HepG2 (cell line): ENCODE measurements around the gene C16orf87. TPM values are rescaled to one million over a fixed set of nuclear protein-coding genes. Genes with fewer than 3 reads are reported as not detected.

Source experiments
- BATF2 ChIP-seq: sonication (generic); formaldehyde crosslinking; IDR thresholded peaks from 2 replicates; pipeline ENCODE4 v1.8.0; 2022; ENCODE audit warnings: mild to moderate bottlenecking, missing genetic modification reagents, moderate library complexity
- CEBPZ ChIP-seq: IDR thresholded peaks from 2 replicates; pipeline ENCODE4 v1.6.1; 2012; ENCODE audit warnings: low read length, improper control_type of control experiment
- CREM ChIP-seq, 2 experiments: sonication (generic) in 1 of 2; formaldehyde crosslinking in 1 of 2; IDR thresholded peaks; 2 replicates each; pipeline versions ENCODE4 v1.4.0 to v1.6.1; 2016 to 2020; ENCODE audit warnings: antibody characterized with exemption in 1 of 2, mild to moderate bottlenecking in 1 of 2, missing genetic modification reagents in 1 of 2
- GPBP1L1 ChIP-seq: sonication (generic); formaldehyde crosslinking; IDR thresholded peaks from 2 replicates; pipeline ENCODE4 v1.5.0; 2020; ENCODE audit warnings: mild to moderate bottlenecking, missing genetic modification reagents
- HNF1B ChIP-seq: sonication (generic); formaldehyde crosslinking; IDR thresholded peaks from 2 replicates; pipeline ENCODE4 v1.5.1; 2020; ENCODE audit warnings: mild to moderate bottlenecking, moderate library complexity, missing genetic modification reagents
- HNF4A ChIP-seq: sonication (generic); formaldehyde crosslinking; IDR thresholded peaks from 2 replicates; pipeline ENCODE4 v1.4.0; 2020; ENCODE audit warnings: missing genetic modification reagents
- ISL2 ChIP-seq: sonication (generic); formaldehyde crosslinking; IDR thresholded peaks from 2 replicates; pipeline ENCODE4 v1.5.0; 2020; ENCODE audit warnings: missing genetic modification reagents
- LRRFIP1 ChIP-seq: sonication (generic); formaldehyde crosslinking; conservative IDR thresholded peaks from 2 replicates; pipeline ENCODE4 v1.4.0; 2020; ENCODE audit warnings: missing genetic modification reagents
- MED1 ChIP-seq: sonication (generic); formaldehyde crosslinking; IDR thresholded peaks from 2 replicates; pipeline ENCODE4 v1.4.0; 2020; ENCODE audit warnings: missing genetic modification reagents
- NCOA2 ChIP-seq: sonication (generic); formaldehyde crosslinking; IDR thresholded peaks from 2 replicates; pipeline ENCODE4 v1.8.0; 2022; ENCODE audit warnings: inconsistent platforms
- NFATC3 ChIP-seq: sonication (generic); formaldehyde crosslinking; IDR thresholded peaks from 2 replicates; pipeline ENCODE4 v1.5.1; 2020; ENCODE audit warnings: mild to moderate bottlenecking, missing genetic modification reagents
- NR2C2 ChIP-seq: sonication (generic); formaldehyde crosslinking; IDR thresholded peaks from 2 replicates; pipeline ENCODE4 v1.4.0; 2020; ENCODE audit warnings: missing genetic modification reagents, mild to moderate bottlenecking, moderate library complexity, borderline replicate concordance
- PAF1 ChIP-seq: IDR thresholded peaks from 2 replicates; pipeline ENCODE4 v1.6.1; 2016; ENCODE audit warnings: missing genetic modification reagents, missing compliant biosample characterization
- PRPF4 ChIP-seq: fragments of 200-400 bp; formaldehyde crosslinking; IDR thresholded peaks from 2 replicates; pipeline ENCODE4 v1.6.1; 2016; ENCODE audit warnings: low read length, low read depth; ENCODE audit not compliant: poor library complexity, severe bottlenecking
- SOX13 ChIP-seq, 3 experiments: fragments of 450-650 bp in 1 of 3; sonication (generic) in 1 of 3; formaldehyde crosslinking in 1 of 3; IDR thresholded peaks in 2 of 3; conservative IDR thresholded peaks in 1 of 3; 2 replicates each; pipeline versions ENCODE4 v1.5.0 to v1.6.1; 2016 to 2020; ENCODE audit warnings: antibody characterized with exemption in 1 of 3, mild to moderate bottlenecking in 1 of 3, missing compliant biosample characterization in 1 of 3, missing genetic modification reagents in 1 of 3, moderate library complexity in 1 of 3
- SOX6 ChIP-seq, 2 experiments: fragments of 450-650 bp in 1 of 2; sonication (generic) in 1 of 2; formaldehyde crosslinking in 1 of 2; IDR thresholded peaks; 2 replicates each; pipeline versions ENCODE4 v1.4.0 to v1.6.1; 2017 to 2020; ENCODE audit warnings: antibody characterized with exemption in 1 of 2, mild to moderate bottlenecking in 1 of 2, missing genetic modification reagents in 1 of 2
- TCF7L2 ChIP-seq: IDR thresholded peaks from 2 replicates; pipeline ENCODE4 v1.6.1; 2011; ENCODE audit warnings: mild to moderate bottlenecking, low read depth, low read length, moderate library complexity
- TEAD2 ChIP-seq: sonication (generic); formaldehyde crosslinking; IDR thresholded peaks from 2 replicates; pipeline ENCODE4 v1.9.0; 2021; ENCODE audit warnings: missing genetic modification reagents
- ZNF678 ChIP-seq: sonication (generic); formaldehyde crosslinking; IDR thresholded peaks from 2 replicates; pipeline ENCODE4 v1.4.0; 2020; ENCODE audit warnings: mild to moderate bottlenecking, missing genetic modification reagents
- polyA plus RNA-seq, 8 experiments: library from polyadenylated mRNA; depleted of rRNA in 3 of 8; stranded (reverse) in 7 of 8; unstranded in 1 of 8; fragments of >200 nt; fragmentation: Illumina TruSeq in 4 of 8; extraction: Trizol in 4 of 8; gene quantifications; 2 replicates each; pipeline versions ENCODE4 v1.2.1 to v1.2.3, GENCODE V29; 2011 to 2016; ENCODE audit warnings: low read depth in 4 of 8, missing spikeins in 1 of 8, mixed read lengths in 1 of 8; ENCODE audit not compliant: insufficient read depth in 1 of 8
- total RNA-seq, 5 experiments: library from RNA; depleted of rRNA; stranded (reverse); fragments of >200 nt; fragmentation: Illumina TruSeq; extraction: Trizol; gene quantifications; 2 replicates each; pipeline ENCODE4 v1.2.3, GENCODE V29; 2016; ENCODE audit warnings: low read depth in 1 of 5

Gene C16orf87
- total and polyA plus RNA-seq, 2 of the 13 experiments (the other 11 are each of a cell fraction or from before 2014, with no cell fraction given), result 8.6 to 19.5 TPM

GRCh38 chr16:46855389-46855788 lies 24.4 kb upstream of the C16orf87 start (continued):
- no peak for TF ChIP-seq BATF2
- no peak for TF ChIP-seq TEAD2 (CRISPR knock-in tag)
- TF ChIP-seq MED1 (CRISPR knock-in tag), result peak; percentile 47; the same call in 1 of the 2 replicates
- peak; percentile 19; the same call in 1 of the 2 replicates for TF ChIP-seq HNF1B
- TF ChIP-seq PAF1, result no peak
- no peak for TF ChIP-seq PRPF4
- TF ChIP-seq LRRFIP1 (CRISPR knock-in tag), result no peak
- peak; percentile 83; the same call in 1 of the 2 replicates for TF ChIP-seq ISL2
- peak; percentile 73 for TF ChIP-seq TCF7L2
- TF ChIP-seq SOX13 (IDR thresholded peaks at IDR 0.05), result no peak
- TF ChIP-seq SOX13 (CRISPR knock-in tag; conservative IDR thresholded peaks at IDR 0.05 in 1 of 2, IDR thresholded peaks at IDR 0.05 in 1 of 2), result peak in 1 of 2 experiments; percentile 78; a peak in 2 of 4 replicates
- 0 out of 2 replicates have a peak, but pooled peaks have one; percentile 72 for TF ChIP-seq NFATC3 (CRISPR knock-in tag)
- TF ChIP-seq CEBPZ, result no peak
- no peak for TF ChIP-seq ZNF678 (CRISPR knock-in tag)
- 0 out of 2 replicates have a peak, but pooled peaks have one; percentile 24 for TF ChIP-seq NR2C2 (CRISPR knock-in tag)
- TF ChIP-seq CREM (IDR thresholded peaks at IDR 0.05), result peak; percentile 26; the same call in 1 of the 2 replicates
- no peak for TF ChIP-seq CREM (CRISPR knock-in tag; IDR thresholded peaks at IDR 0.05)
- TF ChIP-seq HNF4A (CRISPR knock-in tag), result peak; percentile 39; the same call in 1 of the 2 replicates
- TF ChIP-seq GPBP1L1 (CRISPR knock-in tag), result no peak
- TF ChIP-seq NCOA2 (CRISPR knock-in tag), result peak; percentile 81
- TF ChIP-seq SOX6 (IDR thresholded peaks at IDR 0.05), result no peak
- TF ChIP-seq SOX6 (CRISPR knock-in tag; IDR thresholded peaks at IDR 0.05), result peak; percentile 23; the same call in 1 of the 2 replicates
